GM21576 (cell line): Measurements from ENCODE around the gene MED13.

Source experiments
- ATAC-seq: cut with Tn5 transposase; IDR thresholded peaks from one replicate; pipeline ENCODE4 v1.9.1; 2021; ENCODE audit warnings: mild to moderate bottlenecking, moderate library complexity; ENCODE audit not compliant: unreplicated experiment

The MED13 gene

DNA sequence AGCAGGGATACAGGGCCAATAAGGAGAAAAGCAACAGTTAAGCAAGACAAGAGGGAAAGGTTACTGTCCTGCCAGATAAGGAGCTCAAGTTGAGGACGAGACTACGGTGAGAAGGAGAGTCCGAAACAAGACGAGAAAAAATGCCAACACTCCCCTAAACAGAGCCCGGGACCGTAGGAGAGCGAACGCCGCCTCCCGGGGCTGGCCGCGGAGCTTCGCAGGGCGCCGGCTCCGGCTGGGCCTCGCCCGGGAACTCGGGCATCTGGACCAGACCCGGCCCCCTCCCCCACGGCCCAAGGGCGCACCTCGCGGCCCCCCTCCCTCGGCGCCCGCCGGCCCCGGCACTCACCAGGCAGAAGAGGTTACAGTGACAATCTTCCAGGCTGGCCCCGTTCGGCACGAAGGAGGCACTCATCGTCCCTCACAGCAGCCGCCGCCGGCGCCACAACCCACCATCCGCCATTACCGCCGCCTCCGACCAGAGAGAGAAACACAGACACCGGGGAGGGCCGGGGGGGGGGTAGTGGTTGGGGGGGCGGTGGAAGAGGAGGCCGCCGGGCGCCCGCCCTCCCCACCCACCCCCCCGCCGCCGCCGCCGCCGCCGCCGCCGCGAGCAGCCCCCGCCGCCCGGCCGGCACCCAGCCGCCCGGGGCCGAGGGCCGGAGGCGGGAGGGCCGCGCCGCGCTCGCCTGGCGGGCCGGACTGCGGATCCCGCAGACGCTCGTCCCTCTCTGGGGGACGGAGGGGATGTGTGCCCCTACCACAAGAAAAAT is at the start of gene MED13:
TSS of gene MED13 (minus strand) at position 488 of the 773 bp plus-strand sequence. CDS start at position 415, 73 bp downstream.
- ATAC-seq, result no peak

DNA sequence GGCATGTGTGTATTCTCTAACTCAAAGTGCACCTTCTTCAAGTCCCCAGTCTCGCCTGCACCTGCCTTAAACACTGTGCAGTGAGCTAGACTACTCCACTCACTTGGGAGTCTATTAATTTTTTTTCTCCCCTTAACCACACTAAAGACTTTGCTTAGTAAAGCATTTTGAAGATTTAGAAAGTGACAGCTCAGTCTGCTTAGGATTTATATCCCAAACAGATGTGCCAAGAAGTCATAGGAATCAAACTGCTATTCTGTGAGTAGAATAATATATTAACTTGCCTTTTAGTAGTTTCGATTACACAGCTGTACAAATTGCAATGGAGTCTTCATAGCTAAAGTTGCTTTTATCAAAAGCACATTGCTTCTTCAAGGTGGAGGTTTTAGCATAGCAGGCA is 47.2 kb upstream of the MED13 start:
- no peak for ATAC-seq

- ATAC-seq, result no peak
Measured at GRCh38 chr17:62111562-62112171, 46.6 kb upstream of the MED13 start.

DNA sequence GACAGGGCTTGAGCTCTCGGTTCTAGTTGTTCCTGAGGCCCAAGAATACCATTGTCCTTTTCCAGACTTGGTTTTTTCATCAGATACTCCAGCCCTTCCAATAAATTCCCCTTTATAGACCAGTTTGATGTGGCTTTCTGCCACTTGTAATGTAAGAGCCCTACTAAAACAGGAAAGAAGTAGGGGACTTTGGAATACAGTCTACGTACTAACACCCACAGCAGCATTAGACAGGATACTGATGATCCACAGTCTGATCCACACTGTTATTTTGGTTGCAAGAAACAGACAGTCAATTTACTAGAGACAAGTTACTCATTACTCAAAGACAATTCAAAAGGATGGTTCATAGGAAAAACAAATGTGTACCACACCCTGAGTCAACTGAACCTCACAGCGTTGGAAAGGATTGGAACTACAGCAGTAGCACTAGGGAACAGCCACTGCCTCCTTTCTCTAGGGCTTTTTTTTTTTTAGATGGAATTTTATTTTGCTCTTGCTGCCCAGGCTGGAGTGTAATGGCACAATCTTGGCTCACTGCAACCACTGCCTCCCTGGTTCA is 45.9 kb upstream of the MED13 start:
- ATAC-seq, result no peak

- no peak for ATAC-seq
Measured at GRCh38 chr17:62109924-62110323, 44.8 kb upstream of the MED13 start.

GRCh38 chr17:62109378-62109902 is 44.4 kb upstream of the MED13 start:
- ATAC-seq, result peak; percentile 98

GRCh38 chr17:62105861-62106260 is 40.8 kb upstream of the MED13 start:
- no peak for ATAC-seq

GRCh38 chr17:62105357-62105756 is 40.3 kb upstream of the MED13 start:
- no peak for ATAC-seq

DNA sequence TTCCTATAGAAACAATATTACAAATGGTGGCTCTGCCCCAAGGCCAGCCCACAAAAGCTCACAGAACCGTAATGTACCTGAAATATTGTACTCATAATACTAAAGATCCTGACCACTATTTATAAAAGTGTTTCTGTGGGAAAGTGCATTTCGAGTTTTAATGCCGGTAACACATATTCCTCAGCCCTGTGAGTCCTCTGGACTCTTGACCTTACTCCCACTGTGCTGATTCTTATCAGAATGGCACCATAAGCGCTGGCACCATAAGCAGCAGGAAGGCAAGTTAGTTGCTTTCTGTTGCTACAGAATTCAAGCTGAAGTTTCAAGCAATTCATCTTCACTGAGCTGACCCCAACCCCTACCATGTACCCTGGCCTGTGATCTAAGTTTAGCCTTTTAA is 36.4 kb upstream of the MED13 start:
- ATAC-seq, result no peak

DNA sequence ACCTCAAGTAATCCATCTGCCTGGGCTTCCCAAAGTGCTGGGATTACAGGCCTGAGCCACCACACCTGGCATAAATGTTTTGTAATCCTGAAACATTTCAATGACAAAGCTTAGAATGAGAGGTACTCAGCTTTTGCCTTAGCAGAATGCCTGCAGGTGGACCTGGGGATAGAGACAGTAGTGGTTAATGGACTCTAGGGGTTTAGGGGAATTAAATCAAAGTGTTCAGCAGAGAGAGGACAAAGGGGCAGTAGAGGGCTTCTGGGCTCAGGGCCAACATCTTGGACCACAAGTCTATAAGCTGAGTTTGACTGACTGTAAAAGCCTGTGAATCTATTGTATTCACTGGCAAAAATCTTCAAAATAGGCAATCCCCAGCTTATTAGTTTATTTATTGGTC is 36.0 kb upstream of the MED13 start:
- ATAC-seq, result no peak

DNA sequence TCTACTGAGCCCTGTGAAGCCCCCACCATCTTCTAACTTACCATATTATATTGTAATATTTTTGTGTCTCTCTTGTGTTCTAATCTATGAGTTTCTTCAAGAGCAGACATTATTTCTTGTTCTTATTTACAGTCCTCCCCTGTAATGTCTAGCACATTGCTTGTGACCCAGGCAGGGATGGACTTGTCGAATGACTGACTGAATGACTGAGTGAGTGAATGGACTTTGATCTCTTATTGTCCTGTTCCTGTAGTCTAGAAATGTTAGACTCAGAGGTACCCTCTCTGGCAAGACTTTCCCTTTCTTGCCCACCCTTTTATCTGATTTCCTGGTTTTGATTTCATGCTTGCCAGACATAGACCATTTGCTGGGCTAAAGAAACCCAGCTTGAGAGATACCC is 35.0 kb upstream of the MED13 start:
- no peak for ATAC-seq

GRCh38 chr17:62099532-62099931 is 34.5 kb upstream of the MED13 start:
- no peak for ATAC-seq

DNA sequence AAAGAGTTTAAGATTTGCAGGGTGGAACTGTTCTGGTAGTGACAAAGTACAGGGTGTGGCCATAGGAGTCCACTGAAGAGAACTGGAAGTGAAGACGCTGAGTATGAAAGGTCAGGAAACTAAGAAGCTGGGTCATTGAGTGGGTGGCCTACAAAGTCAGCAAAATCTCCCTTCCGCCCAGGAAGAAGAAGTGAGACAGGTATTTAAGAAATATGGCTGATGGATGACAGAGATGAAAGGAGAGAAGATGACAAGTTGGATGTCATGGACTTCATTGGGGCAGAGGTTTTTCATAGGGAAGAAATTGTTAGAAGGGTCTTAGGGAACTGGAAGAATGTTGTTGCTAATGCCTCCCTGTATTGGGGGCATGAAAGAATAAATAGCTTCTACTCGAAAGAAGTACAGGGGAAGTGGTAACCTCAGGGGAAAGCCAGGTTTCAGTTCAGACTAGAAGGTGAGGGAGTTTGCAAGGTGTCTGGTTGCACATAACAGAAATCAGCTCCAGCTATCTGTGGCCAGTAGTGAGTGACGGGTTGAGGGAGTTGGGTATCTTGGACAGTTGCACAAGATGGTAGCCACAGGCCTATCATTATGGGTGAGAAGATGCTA is 33.6 kb upstream of the MED13 start:
- ATAC-seq, result peak; percentile 88

DNA sequence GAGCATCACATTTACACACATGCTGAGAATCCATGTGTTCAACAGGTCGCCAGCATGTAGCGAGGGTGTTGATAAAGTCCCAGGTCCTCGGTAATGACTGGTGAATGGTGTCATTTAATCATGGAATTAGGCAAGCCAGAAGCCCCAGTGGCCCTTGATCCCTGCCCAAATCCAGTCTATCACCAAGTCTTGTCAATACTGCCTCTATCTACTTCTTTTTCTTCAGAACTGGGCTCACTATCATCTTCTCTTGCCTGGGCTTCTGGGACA is 31.3 kb upstream of the MED13 start:
- no peak for ATAC-seq

- ATAC-seq, result no peak
Measured at GRCh38 chr17:62094175-62094574, 29.1 kb upstream of the MED13 start.

GRCh38 chr17:62093188-62094155 is 28.4 kb upstream of the MED13 start:
- ATAC-seq, result peak; percentile 89

DNA sequence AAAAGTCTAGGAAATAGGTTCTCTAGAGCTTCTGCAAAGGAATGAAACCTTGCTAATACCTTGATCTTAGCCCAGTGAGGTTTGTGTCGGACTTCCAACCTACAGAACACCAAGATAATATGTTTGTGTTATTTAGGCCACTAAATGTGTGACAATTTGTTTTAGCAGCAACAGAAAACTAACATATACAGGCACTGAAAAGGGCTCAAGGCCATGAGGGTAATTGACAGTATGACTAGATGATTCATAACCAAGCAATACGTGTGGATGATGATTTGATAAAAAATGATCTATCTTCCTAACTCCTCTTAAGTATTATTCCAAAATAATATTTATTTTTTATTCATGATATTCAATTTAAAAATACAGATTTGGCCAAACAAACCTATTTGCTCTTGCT is 27.7 kb upstream of the MED13 start:
- no peak for ATAC-seq

GRCh38 chr17:62091804-62092203 is 26.7 kb upstream of the MED13 start:
- ATAC-seq, result no peak

- no peak for ATAC-seq
Measured at GRCh38 chr17:62090868-62091267, 25.8 kb upstream of the MED13 start.

DNA sequence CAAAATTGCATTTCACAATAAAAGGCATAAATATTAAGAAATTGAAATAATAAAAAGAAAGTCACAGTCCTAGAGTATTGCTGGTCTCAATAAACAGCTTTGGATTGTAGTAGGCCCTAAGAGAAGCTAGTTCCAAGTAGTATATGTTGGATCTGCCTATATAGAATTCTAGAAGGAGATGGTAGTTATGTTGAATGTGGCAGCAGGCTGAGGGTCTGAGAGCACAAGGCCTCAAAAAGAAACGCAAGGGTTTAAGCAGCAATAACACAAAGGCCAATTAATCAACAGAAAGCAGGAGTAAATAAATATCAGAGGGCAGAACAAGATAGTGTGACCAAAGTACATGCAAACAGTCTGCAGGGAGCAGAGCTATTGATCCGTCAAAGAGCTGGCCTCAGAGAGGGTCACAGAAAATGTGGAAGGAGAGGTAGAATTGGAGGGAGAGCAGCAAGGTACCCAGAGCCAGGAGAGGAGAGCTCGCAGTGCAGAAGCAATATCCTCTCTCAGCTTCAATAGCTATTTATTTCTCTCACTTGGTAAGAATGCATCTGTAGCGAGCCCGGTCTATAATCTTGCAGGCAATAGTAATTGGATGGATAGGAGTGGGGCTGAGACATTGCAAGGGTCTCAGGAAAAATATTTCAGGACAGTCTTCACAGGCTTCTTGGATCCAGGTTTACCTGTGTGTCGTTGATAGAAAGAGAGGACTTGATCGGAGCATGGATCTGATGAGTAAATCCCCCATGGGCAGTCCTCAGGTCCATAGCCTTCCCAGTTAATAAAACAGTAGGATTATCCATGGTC is 25.1 kb upstream of the MED13 start:
- ATAC-seq, result no peak
